Endodermal cell (in vitro differentiated cells): ENCODE data around the gene RGS9. TPM values are rescaled to one million over a fixed set of nuclear protein-coding genes. Genes with fewer than 3 reads are reported as not detected.

Experiments
- DNase-seq: peaks from one replicate; pipeline ENCODE4 v3.0.0-alpha.2; 2017
- H3K27ac ChIP-seq: 2 replicates; pipeline ENCODE4 v1.5.1; 2013; ENCODE audit warnings: mild to moderate bottlenecking, low read depth, low read length, moderate library complexity
- H3K27me3 ChIP-seq: 2 replicates; pipeline ENCODE4 v1.6.1; 2013; ENCODE audit warnings: mild to moderate bottlenecking, low read length, moderate library complexity; ENCODE audit not compliant: insufficient read depth, control insufficient read depth, poor library complexity, severe bottlenecking
- H3K36me3 ChIP-seq: 2 replicates; pipeline ENCODE4 v1.7.0; 2013; ENCODE audit warnings: mild to moderate bottlenecking, low read length, moderate library complexity; ENCODE audit not compliant: control insufficient read depth, insufficient read depth
- H3K4me1 ChIP-seq: one replicate; pipeline ENCODE4 v1.7.0; 2013; ENCODE audit warnings: low read length; ENCODE audit not compliant: control insufficient read depth, insufficient read depth
- H3K4me3 ChIP-seq: 2 replicates; pipeline ENCODE4 v1.5.1; 2013; ENCODE audit warnings: mild to moderate bottlenecking, low read length, moderate library complexity
- H3K9ac ChIP-seq: 2 replicates; pipeline ENCODE4 v1.6.1; 2013; ENCODE audit warnings: mild to moderate bottlenecking, low read length, moderate library complexity; ENCODE audit not compliant: poor library complexity, severe bottlenecking; ENCODE audit errors: extremely low read depth
- H3K9me3 ChIP-seq: 2 replicates; pipeline ENCODE4 v1.6.1; 2013; ENCODE audit warnings: mild to moderate bottlenecking, low read length, moderate library complexity; ENCODE audit not compliant: control insufficient read depth
- H3K27ac Mint-ChIP-seq: 2 replicates; pipeline ENCODE4 v1.8.0; 2020; ENCODE audit warnings: mixed read lengths
- H3K27me3 Mint-ChIP-seq: 2 replicates; pipeline ENCODE4 v1.8.0; 2021; ENCODE audit warnings: mild to moderate bottlenecking, mixed read lengths; ENCODE audit not compliant: insufficient read depth
- H3K36me3 Mint-ChIP-seq: 2 replicates; pipeline ENCODE4 v1.8.0; 2020; ENCODE audit warnings: low read depth, mixed read lengths
- H3K4me1 Mint-ChIP-seq: 2 replicates; pipeline ENCODE4 v1.8.0; 2020; ENCODE audit warnings: mixed read lengths
- H3K4me3 Mint-ChIP-seq: 2 replicates; pipeline ENCODE4 v1.8.0; 2020; ENCODE audit warnings: mild to moderate bottlenecking, moderate library complexity, mixed read lengths
- H3K9me3 Mint-ChIP-seq: 2 replicates; pipeline ENCODE4 v1.8.0; 2020; ENCODE audit warnings: mild to moderate bottlenecking, mixed read lengths
- CTCF ChIP-seq: fragments of 200-600 bp; sonication (generic); conservative IDR thresholded peaks from 2 replicates; pipeline ENCODE4 v1.5.0; 2021; ENCODE audit warnings: antibody characterized with exemption, mild to moderate bottlenecking
- WGBS, 2 experiments: methylation state at CpG; one replicate each; pipeline versions ENCODE4 v1.1.5 to v1.1.7; 2013; ENCODE audit warnings: missing lambda C conversion rate in 2 of 2, mixed read lengths in 1 of 2; ENCODE audit not compliant: insufficient coverage in 1 of 2, insufficient read length in 1 of 2; 5-methylcytosine and 5-hydroxymethylcytosine counted together
- total RNA-seq, 2 donors: library from RNA; stranded (reverse); fragmentation: NEBNext Ultra II Directional in 1 of 2; extraction: Animal tissue kit (Norgen Biotek cat#: 25700) in 1 of 2; gene quantifications; 2 replicates in 1 of 2; 3 replicates in 1 of 2; pipeline ENCODE4 v1.2.1, GENCODE V29; 2021

The RGS9 gene
- total RNA-seq, 2 donors from 2014 or later = 11.1 to 14.7 TPM

- WGBS, 2 experiments = 83% methylated on average over 4 of the region's 5 CpGs; no CpG with 5 or more reads in 1 of the 2 experiments
- no peaks in the 10 kb centered on the region for H3K4me1 ChIP-seq
- H3K4me1 Mint-ChIP-seq = peaks cover 3% of the 10 kb centered on the region
- no peak overlapping the region for H3K27ac ChIP-seq
- H3K36me3 ChIP-seq = no peaks in the 10 kb centered on the region
- no peak for DNase-seq
- H3K27ac Mint-ChIP-seq = no peak overlapping the region
- no peak overlapping the region for H3K9ac ChIP-seq
- H3K27me3 Mint-ChIP-seq = no peaks in the 10 kb centered on the region
- no peaks in the 10 kb centered on the region for H3K36me3 Mint-ChIP-seq
- H3K4me3 Mint-ChIP-seq = no peak overlapping the region
- H3K9me3 ChIP-seq = no peaks in the 10 kb centered on the region
- TF ChIP-seq CTCF = no peak
- no peaks in the 10 kb centered on the region for H3K27me3 ChIP-seq
- H3K9me3 Mint-ChIP-seq = no peaks in the 10 kb centered on the region
- H3K4me3 ChIP-seq = no peak overlapping the region
These were observed 122.1 kb downstream of the RGS9 start for GRCh38 chr17:65259281-65259680.

- H3K9me3 Mint-ChIP-seq = no peaks in the 10 kb centered on the region
- Histone ChIP-seq H3K4me3 (no peak overlapping the region), H3K27me3 (no peaks in the 10 kb centered on the region), H3K27ac (no peak overlapping the region), H3K36me3 (no peaks in the 10 kb centered on the region), H3K9me3 (no peaks in the 10 kb centered on the region), H3K4me1 (no peaks in the 10 kb centered on the region), H3K9ac (no peak overlapping the region)
- 87 to 97% methylated on average over 3 to 7 of the region's 7 CpGs for WGBS, 2 experiments
- H3K4me3 Mint-ChIP-seq = no peak overlapping the region
- DNase-seq = no peak
- no peak for TF ChIP-seq CTCF
- H3K4me1 Mint-ChIP-seq = peaks cover 3% of the 10 kb centered on the region
- H3K36me3 Mint-ChIP-seq = no peaks in the 10 kb centered on the region
- no peak overlapping the region for H3K27ac Mint-ChIP-seq
- no peaks in the 10 kb centered on the region for H3K27me3 Mint-ChIP-seq
These were observed 122.7 kb downstream of the RGS9 start for GRCh38 chr17:65259696-65260485.

GRCh38 chr17:65260626-65261025 is 123.5 kb downstream of the RGS9 start:
- H3K27ac ChIP-seq = no peak overlapping the region
- H3K36me3 Mint-ChIP-seq = no peaks in the 10 kb centered on the region
- no peaks in the 10 kb centered on the region for H3K9me3 ChIP-seq
- H3K9me3 Mint-ChIP-seq = no peaks in the 10 kb centered on the region
- peaks cover 3% of the 10 kb centered on the region for H3K4me1 Mint-ChIP-seq
- WGBS, 2 experiments = 93% methylated on average over 2 of the region's 2 CpGs; no CpG with 5 or more reads in 1 of the 2 experiments
- no peaks in the 10 kb centered on the region for H3K27me3 ChIP-seq
- no peak overlapping the region for H3K9ac ChIP-seq
- no peak for DNase-seq
- no peaks in the 10 kb centered on the region for H3K27me3 Mint-ChIP-seq
- H3K4me3 Mint-ChIP-seq = no peak overlapping the region
- no peaks in the 10 kb centered on the region for H3K4me1 ChIP-seq
- H3K36me3 ChIP-seq = no peaks in the 10 kb centered on the region
- H3K27ac Mint-ChIP-seq = no peak overlapping the region
- no peak for TF ChIP-seq CTCF
- no peak overlapping the region for H3K4me3 ChIP-seq
